ENCODE measurements around the gene CDC27. TPM values are rescaled to one million over a fixed set of nuclear protein-coding genes. Genes with fewer than 3 reads are reported as not detected.
"Not testable (repeated sequence)": the region's sequence is repeated elsewhere in the genome, so short reads cannot be mapped to it uniquely, and the experiment has no call there.

Gene CDC27
- total and polyA plus RNA-seq, 2 experiments from 2014 or later, result 35.6 to 63.5 TPM

- Histone ChIP-seq H3K27ac (no peak overlapping the region), H2AFZ (no peak overlapping the region), H3K79me2 (peaks cover 95% of the 10 kb centered on the region), H4K20me1 (ENCODE audit: insufficient read depth, poor library complexity, severe bottlenecking) (peaks cover 40% of the 10 kb centered on the region), H3K4me3 (no peak overlapping the region), H3K36me3 (replicated peaks; ENCODE audit: insufficient read depth, low read depth) (no peaks in the 10 kb centered on the region), H3K27me3 (no peaks in the 10 kb centered on the region), H3K9me2 (replicated peaks; ENCODE audit: insufficient read depth) (no peaks in the 10 kb centered on the region), H3K9me3 (ENCODE audit: low read depth) (no peaks in the 10 kb centered on the region), H3K4me2 (no peak overlapping the region), H3K4me1 (ENCODE audit: insufficient read depth) (no peaks in the 10 kb centered on the region)
- TF ChIP-seq, protein P1, sequence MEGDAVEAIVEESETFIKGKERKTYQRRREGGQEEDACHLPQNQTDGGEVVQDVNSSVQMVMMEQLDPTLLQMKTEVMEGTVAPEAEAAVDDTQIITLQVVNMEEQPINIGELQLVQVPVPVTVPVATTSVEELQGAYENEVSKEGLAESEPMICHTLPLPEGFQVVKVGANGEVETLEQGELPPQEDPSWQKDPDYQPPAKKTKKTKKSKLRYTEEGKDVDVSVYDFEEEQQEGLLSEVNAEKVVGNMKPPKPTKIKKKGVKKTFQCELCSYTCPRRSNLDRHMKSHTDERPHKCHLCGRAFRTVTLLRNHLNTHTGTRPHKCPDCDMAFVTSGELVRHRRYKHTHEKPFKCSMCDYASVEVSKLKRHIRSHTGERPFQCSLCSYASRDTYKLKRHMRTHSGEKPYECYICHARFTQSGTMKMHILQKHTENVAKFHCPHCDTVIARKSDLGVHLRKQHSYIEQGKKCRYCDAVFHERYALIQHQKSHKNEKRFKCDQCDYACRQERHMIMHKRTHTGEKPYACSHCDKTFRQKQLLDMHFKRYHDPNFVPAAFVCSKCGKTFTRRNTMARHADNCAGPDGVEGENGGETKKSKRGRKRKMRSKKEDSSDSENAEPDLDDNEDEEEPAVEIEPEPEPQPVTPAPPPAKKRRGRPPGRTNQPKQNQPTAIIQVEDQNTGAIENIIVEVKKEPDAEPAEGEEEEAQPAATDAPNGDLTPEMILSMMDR (IDR thresholded peaks at IDR 0.05; ENCODE audit: poor library complexity), result no peak
- WGBS (ENCODE audit: low lambda C conversion rate, missing lambda C conversion rate), result 98% methylated on average over 7 of the region's 7 CpGs
- no peak for DNase-seq (ENCODE audit: low spot score)
Observed at GRCh38 chr17:47177261-47177660, 11.8 kb downstream of the CDC27 start.

DNA sequence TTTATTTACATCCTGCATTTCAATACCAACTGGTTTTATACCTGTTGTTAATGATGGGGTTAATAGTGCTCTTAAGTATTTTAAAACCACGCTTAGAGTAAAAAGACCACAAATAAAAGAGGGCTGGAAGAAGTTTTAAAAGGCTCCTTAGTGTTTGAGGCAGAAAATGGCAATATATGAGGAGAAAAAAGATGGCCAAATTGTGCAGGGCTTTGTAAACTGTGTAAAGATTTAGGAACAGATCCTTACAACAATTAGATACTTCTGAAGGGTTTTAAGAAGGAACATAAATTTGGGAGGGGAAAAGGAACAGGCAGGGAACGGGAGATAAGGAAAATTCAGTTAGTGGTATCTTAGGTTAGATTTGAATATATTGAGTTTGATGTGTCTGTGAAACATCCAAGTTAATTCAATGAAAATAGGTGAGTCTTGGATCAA is 12.7 kb downstream of the CDC27 start:
- Histone ChIP-seq H3K27ac (no peak overlapping the region), H2AFZ (no peak overlapping the region), H3K4me2 (no peak overlapping the region), H3K9me3 (ENCODE audit: low read depth) (no peaks in the 10 kb centered on the region), H3K27me3 (no peaks in the 10 kb centered on the region), H4K20me1 (ENCODE audit: insufficient read depth, poor library complexity, severe bottlenecking) (peaks cover 41% of the 10 kb centered on the region), H3K4me3 (no peak overlapping the region), H3K9me2 (replicated peaks; ENCODE audit: insufficient read depth) (no peaks in the 10 kb centered on the region), H3K4me1 (ENCODE audit: insufficient read depth) (no peaks in the 10 kb centered on the region), H3K36me3 (replicated peaks; ENCODE audit: insufficient read depth, low read depth) (no peaks in the 10 kb centered on the region), H3K79me2 (peaks cover 95% of the 10 kb centered on the region)
- 84% methylated on average over 2 of the region's 2 CpGs for WGBS (ENCODE audit: low lambda C conversion rate, missing lambda C conversion rate)
- no peak for TF ChIP-seq EZH2 (IDR thresholded peaks at IDR 0.05; ENCODE audit: borderline replicate concordance)
- no peak for TF ChIP-seq EZH2phosphoT487 (IDR thresholded peaks at IDR 0.05; ENCODE audit: low read depth, severe bottlenecking, unreplicated experiment)
- TF ChIP-seq, protein P1 (IDR thresholded peaks at IDR 0.05; ENCODE audit: poor library complexity), result no peak
- no peak for DNase-seq (ENCODE audit: low spot score)

DNA sequence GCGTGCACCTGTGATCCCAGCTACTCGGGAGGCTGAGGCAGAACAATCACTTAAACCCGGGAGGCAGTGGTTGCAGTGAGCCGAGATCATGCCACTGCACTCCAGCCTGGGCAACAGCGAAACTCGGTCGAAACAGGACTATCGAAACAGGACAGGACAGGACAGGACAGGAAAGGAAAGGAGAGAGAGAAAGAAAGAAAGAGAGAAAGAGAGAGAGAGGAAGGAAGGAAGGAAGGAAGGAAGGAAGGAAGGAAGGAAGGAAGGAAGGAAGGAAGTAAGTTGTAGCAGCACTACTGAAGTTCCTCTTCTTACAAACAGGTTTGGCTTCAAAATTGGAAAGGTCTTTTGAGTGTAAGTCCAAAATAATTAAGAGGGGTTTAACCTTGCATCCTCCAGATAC is 14.3 kb downstream of the CDC27 start:
- H4K20me1 ChIP-seq (ENCODE audit: insufficient read depth, poor library complexity, severe bottlenecking), result peaks cover 50% of the 10 kb centered on the region
- not testable (repeated sequence) for DNase-seq (ENCODE audit: low spot score); H3K36me3 ChIP-seq (replicated peaks; ENCODE audit: insufficient read depth, low read depth); H3K9me2 ChIP-seq (replicated peaks; ENCODE audit: insufficient read depth); H3K27ac ChIP-seq; H3K4me2 ChIP-seq; H3K27me3 ChIP-seq; H3K4me1 ChIP-seq (ENCODE audit: insufficient read depth); H3K4me3 ChIP-seq; H2AFZ ChIP-seq; H3K9me3 ChIP-seq (ENCODE audit: low read depth)
- peaks cover 95% of the 10 kb centered on the region for H3K79me2 ChIP-seq
- 98% methylated on average over 8 of the region's 8 CpGs for WGBS (ENCODE audit: low lambda C conversion rate, missing lambda C conversion rate)

DNA sequence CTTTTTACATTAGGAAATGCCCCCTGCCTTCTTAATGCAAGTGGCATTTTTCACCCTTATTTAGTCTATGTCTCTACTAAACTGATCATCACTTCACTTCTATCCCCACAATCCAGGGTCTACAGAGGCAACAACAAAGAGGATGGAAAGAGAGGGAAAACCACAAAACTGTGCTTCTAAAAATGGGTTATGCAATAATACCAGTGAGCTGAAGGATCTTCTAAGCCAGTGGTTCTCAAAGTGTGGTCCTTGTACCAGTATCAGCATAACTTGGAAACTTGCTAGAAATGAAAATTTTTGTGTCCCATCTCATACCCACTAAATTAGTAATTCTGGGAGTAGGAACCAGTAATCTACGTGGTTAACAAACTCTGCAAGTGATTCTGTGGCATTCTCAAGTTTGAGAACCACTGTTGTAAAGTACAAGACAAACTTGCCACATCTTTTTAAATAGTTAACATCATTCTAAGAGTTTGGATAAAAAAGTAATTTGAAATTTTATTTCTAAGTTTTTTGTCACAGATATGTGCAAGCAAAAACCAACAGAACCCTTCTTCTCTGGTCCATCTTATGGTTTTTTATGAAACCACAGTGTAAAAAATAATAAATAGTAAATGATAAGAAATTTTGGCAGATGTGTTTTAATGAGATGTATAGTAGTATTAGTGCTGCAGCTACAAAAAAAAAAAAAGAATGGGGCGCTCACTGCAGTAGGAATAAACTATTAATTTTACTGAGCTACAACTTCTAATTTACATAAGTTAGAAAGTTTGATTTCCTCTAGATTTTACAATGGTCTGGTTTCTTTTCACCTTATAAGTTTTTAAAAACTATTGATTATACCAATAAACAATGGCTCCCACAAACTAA is 16.2 kb downstream of the CDC27 start:
- Histone ChIP-seq H3K27me3 (no peaks in the 10 kb centered on the region), H3K4me1 (ENCODE audit: insufficient read depth) (no peaks in the 10 kb centered on the region), H3K79me2 (peaks cover 87% of the 10 kb centered on the region), H3K36me3 (replicated peaks; ENCODE audit: insufficient read depth, low read depth) (no peaks in the 10 kb centered on the region), H4K20me1 (ENCODE audit: insufficient read depth, poor library complexity, severe bottlenecking) (peaks cover 43% of the 10 kb centered on the region), H3K9me2 (replicated peaks; ENCODE audit: insufficient read depth) (no peaks in the 10 kb centered on the region), H2AFZ (no peak overlapping the region), H3K4me3 (no peak overlapping the region), H3K4me2 (no peak overlapping the region), H3K9me3 (ENCODE audit: low read depth) (no peaks in the 10 kb centered on the region), H3K27ac (no peak overlapping the region)
- WGBS (ENCODE audit: low lambda C conversion rate, missing lambda C conversion rate), result 93% methylated on average over 2 of the region's 2 CpGs
- TF ChIP-seq, protein P1 (IDR thresholded peaks at IDR 0.05; ENCODE audit: poor library complexity), result no peak
- TF ChIP-seq EZH2phosphoT487 (IDR thresholded peaks at IDR 0.05; ENCODE audit: low read depth, severe bottlenecking, unreplicated experiment) (no peak), EZH2 (IDR thresholded peaks at IDR 0.05; ENCODE audit: borderline replicate concordance) (no peak)
- DNase-seq (ENCODE audit: low spot score), result no peak
